K562 (cell line): ENCODE measurements around the gene SLIRP. TPM values are rescaled to one million over a fixed set of nuclear protein-coding genes. Genes with fewer than 3 reads are reported as not detected.
A peak's percentile ranks its signal among the peaks of the same experiment; 100 is the strongest.

Experiments
- ATF7 ChIP-seq: fragments of 450-650 bp; IDR thresholded peaks from 2 replicates; pipeline ENCODE4 v1.7.1; 2014; ENCODE audit warnings: mild to moderate bottlenecking, moderate library complexity
- CTCF ChIP-seq, 3 experiments: IDR thresholded peaks in 2 of 3; conservative IDR thresholded peaks in 1 of 3; 2 replicates each; pipeline ENCODE4 v1.5.1; 2011 to 2012; ENCODE audit warnings: low read length in 3 of 3, mild to moderate bottlenecking in 3 of 3, control low read depth in 2 of 3, improper control_type of control experiment in 1 of 3, inconsistent platforms in 1 of 3, low read depth in 1 of 3, mixed read lengths in 1 of 3, moderate library complexity in 1 of 3; ENCODE audit not compliant: insufficient read depth in 2 of 3
- ERF ChIP-seq: fragments of 450-650 bp; formaldehyde crosslinking; IDR thresholded peaks from 2 replicates; pipeline ENCODE4 v1.4.0; 2020; ENCODE audit warnings: mild to moderate bottlenecking, mixed read lengths
- ESRRB ChIP-seq: fragments of 250-450 bp; sonication (Bioruptor Pico); IDR thresholded peaks from 2 replicates; pipeline ENCODE4 v1.5.0; 2020; ENCODE audit warnings: mild to moderate bottlenecking, moderate library complexity, borderline replicate concordance
- HDAC3 ChIP-seq: fragments of 450-650 bp; IDR thresholded peaks from 2 replicates; pipeline ENCODE4 v1.6.1; 2018; ENCODE audit warnings: borderline replicate concordance, mild to moderate bottlenecking, moderate library complexity; ENCODE audit not compliant: partially characterized antibody
- HNRNPK ChIP-seq: fragments of 200-400 bp; formaldehyde crosslinking; IDR thresholded peaks from one replicate; pipeline ENCODE4 v1.6.1; 2018; ENCODE audit warnings: mild to moderate bottlenecking, low read depth, low read length; ENCODE audit not compliant: poor library complexity, severe bottlenecking
- HNRNPUL1 ChIP-seq: fragments of 200-400 bp; formaldehyde crosslinking; IDR thresholded peaks from 2 replicates; pipeline ENCODE4 v1.6.1; 2017; ENCODE audit warnings: low read length
- MIER1 ChIP-seq: fragments of 450-650 bp; IDR thresholded peaks from 2 replicates; pipeline ENCODE4 v1.6.1; 2016; ENCODE audit warnings: antibody characterized with exemption, mild to moderate bottlenecking, low read depth
- MYBL2 ChIP-seq, 2 experiments: fragments of 450-650 bp in 1 of 2; sonication (generic) in 1 of 2; formaldehyde crosslinking in 1 of 2; IDR thresholded peaks; 2 replicates each; pipeline versions ENCODE4 v1.6.1 to v1.8.1; 2017 to 2022; ENCODE audit warnings: borderline replicate concordance in 1 of 2, inconsistent platforms in 1 of 2, low read depth in 1 of 2, mild to moderate bottlenecking in 1 of 2, missing genetic modification reagents in 1 of 2, moderate library complexity in 1 of 2
- NUFIP1 ChIP-seq: fragments of 450-650 bp; IDR thresholded peaks from 2 replicates; pipeline ENCODE4 v1.6.1; 2018; ENCODE audit not compliant: partially characterized antibody
- RBM17 ChIP-seq: fragments of 200-400 bp; formaldehyde crosslinking; IDR thresholded peaks from 2 replicates; pipeline ENCODE4 v1.6.1; 2017; ENCODE audit warnings: low read depth, mild to moderate bottlenecking, low read length, borderline replicate concordance
- RBM34 ChIP-seq: fragments of 200-400 bp; formaldehyde crosslinking; IDR thresholded peaks from 2 replicates; pipeline ENCODE4 v1.6.1; 2018; ENCODE audit warnings: low read length, borderline replicate concordance; ENCODE audit not compliant: insufficient read depth
- SMARCC2 ChIP-seq: fragments of 450-650 bp; IDR thresholded peaks from 2 replicates; pipeline ENCODE4 v1.6.1; 2017; ENCODE audit warnings: antibody characterized with exemption, moderate library complexity, mild to moderate bottlenecking, low read depth
- ZNF146 ChIP-seq: IDR thresholded peaks from one replicate; pipeline ENCODE4 v1.6.1; 2018; ENCODE audit warnings: missing compliant biosample characterization; ENCODE audit not compliant: unreplicated experiment
- ZNF212 ChIP-seq: fragments of 450-650 bp; formaldehyde crosslinking; IDR thresholded peaks from 2 replicates; pipeline ENCODE4 v1.4.0; 2020; ENCODE audit warnings: mild to moderate bottlenecking
- ZNF551 ChIP-seq: fragments of 250-450 bp; sonication (Bioruptor Pico); IDR thresholded peaks from 2 replicates; pipeline ENCODE4 v1.5.0; 2021; ENCODE audit warnings: mild to moderate bottlenecking, moderate library complexity
- polyA plus RNA-seq, 8 experiments: library from polyadenylated mRNA; depleted of rRNA in 4 of 8; stranded (reverse) in 5 of 8; unstranded in 3 of 8; fragments of >200 nt; fragmentation: Nextera tagmentation in 2 of 8; fragmentation: Illumina TruSeq in 1 of 8; extraction: Ambion mirVana in 2 of 8; extraction: Trizol in 1 of 8; gene quantifications; 2 replicates each; pipeline versions ENCODE4 v1.2.1 to v1.2.3, GENCODE V29; 2011 to 2014; ENCODE audit warnings: inconsistent platforms in 1 of 8, missing spikeins in 1 of 8
- total RNA-seq, 7 experiments: library from RNA; depleted of rRNA in 6 of 7; stranded (reverse); fragments of >200 nt in 6 of 7; fragmentation: Illumina TruSeq in 2 of 7; extraction: Trizol in 2 of 7; gene quantifications; 2 replicates each; pipeline versions ENCODE4 v1.2.1 to v1.2.3, GENCODE V29; 2011 to 2021; ENCODE audit warnings: low replicate concordance in 1 of 7
- TF ChIP-seq, protein P1 (sequence below): IDR thresholded peaks from 2 replicates; pipeline ENCODE4 v1.6.1; 2014; ENCODE audit warnings: antibody characterized with exemption
- TF ChIP-seq, protein P2 (sequence below): fragments of 250-450 bp; sonication (Bioruptor Pico); IDR thresholded peaks from 2 replicates; pipeline ENCODE4 v1.5.1; 2021; ENCODE audit warnings: mild to moderate bottlenecking
- TF ChIP-seq, protein P3 (sequence below): sonication (generic); formaldehyde crosslinking; IDR thresholded peaks from 2 replicates; pipeline ENCODE4 v1.8.1; 2022; ENCODE audit warnings: missing genetic modification reagents
- TF ChIP-seq, protein P4 (sequence below): IDR thresholded peaks from 3 replicates; pipeline ENCODE4 v1.6.1; 2011; ENCODE audit warnings: borderline replicate concordance, mild to moderate bottlenecking; ENCODE audit not compliant: insufficient read length, insufficient read depth

SLIRP gene
- total and polyA plus RNA-seq, 9 of the 15 experiments (the other 6 are each of a cell fraction or from before 2014, with no cell fraction given): 251 to 1,905 (median 491) TPM

GRCh38 chr14:77761205-77761931 lies 53.5 kb downstream of the SLIRP start (continued):
- no peak for TF ChIP-seq MYBL2 (IDR thresholded peaks at IDR 0.05; ENCODE audit: low read depth)
- TF ChIP-seq MYBL2 (CRISPR knock-in tag; IDR thresholded peaks at IDR 0.05; ENCODE audit: borderline replicate concordance): no peak
- no peak for TF ChIP-seq RBM34
- TF ChIP-seq, protein P1, sequence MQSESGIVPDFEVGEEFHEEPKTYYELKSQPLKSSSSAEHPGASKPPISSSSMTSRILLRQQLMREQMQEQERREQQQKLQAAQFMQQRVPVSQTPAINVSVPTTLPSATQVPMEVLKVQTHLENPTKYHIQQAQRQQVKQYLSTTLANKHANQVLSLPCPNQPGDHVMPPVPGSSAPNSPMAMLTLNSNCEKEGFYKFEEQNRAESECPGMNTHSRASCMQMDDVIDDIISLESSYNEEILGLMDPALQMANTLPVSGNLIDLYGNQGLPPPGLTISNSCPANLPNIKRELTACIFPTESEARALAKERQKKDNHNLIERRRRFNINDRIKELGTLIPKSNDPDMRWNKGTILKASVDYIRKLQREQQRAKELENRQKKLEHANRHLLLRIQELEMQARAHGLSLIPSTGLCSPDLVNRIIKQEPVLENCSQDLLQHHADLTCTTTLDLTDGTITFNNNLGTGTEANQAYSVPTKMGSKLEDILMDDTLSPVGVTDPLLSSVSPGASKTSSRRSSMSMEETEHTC: no peak
- no peak for TF ChIP-seq HNRNPK
- no peak for TF ChIP-seq HDAC3
- no peak for TF ChIP-seq MIER1
- TF ChIP-seq, protein P2, sequence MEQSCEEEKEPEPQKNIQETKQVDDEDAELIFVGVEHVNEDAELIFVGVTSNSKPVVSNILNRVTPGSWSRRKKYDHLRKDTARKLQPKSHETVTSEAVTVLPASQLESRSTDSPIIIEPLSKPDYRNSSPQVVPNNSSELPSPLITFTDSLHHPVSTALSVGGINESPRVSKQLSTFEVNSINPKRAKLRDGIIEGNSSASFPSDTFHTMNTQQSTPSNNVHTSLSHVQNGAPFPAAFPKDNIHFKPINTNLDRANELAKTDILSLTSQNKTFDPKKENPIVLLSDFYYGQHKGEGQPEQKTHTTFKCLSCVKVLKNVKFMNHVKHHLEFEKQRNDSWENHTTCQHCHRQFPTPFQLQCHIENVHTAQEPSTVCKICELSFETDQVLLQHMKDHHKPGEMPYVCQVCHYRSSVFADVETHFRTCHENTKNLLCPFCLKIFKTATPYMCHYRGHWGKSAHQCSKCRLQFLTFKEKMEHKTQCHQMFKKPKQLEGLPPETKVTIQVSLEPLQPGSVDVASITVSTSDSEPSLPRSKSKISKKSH (CRISPR knock-in tag): no peak
- TF ChIP-seq CTCF (IDR thresholded peaks at IDR 0.05 in 2 of 3, conservative IDR thresholded peaks at IDR 0.05 in 1 of 3; ENCODE audit: insufficient read depth in 2 of 3, low read depth in 1 of 3, low read length in 3 of 3): peak; percentile 40 to 60 (median 44); a peak in 5 of 6 replicates
- TF ChIP-seq ESRRB (CRISPR knock-in tag): no peak
- TF ChIP-seq RBM17: no peak
- no peak for TF ChIP-seq ZNF146
- TF ChIP-seq HNRNPUL1: no peak
- TF ChIP-seq, protein P3, sequence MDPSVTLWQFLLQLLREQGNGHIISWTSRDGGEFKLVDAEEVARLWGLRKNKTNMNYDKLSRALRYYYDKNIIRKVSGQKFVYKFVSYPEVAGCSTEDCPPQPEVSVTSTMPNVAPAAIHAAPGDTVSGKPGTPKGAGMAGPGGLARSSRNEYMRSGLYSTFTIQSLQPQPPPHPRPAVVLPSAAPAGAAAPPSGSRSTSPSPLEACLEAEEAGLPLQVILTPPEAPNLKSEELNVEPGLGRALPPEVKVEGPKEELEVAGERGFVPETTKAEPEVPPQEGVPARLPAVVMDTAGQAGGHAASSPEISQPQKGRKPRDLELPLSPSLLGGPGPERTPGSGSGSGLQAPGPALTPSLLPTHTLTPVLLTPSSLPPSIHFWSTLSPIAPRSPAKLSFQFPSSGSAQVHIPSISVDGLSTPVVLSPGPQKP (CRISPR knock-in tag): no peak
- TF ChIP-seq, protein P4, sequence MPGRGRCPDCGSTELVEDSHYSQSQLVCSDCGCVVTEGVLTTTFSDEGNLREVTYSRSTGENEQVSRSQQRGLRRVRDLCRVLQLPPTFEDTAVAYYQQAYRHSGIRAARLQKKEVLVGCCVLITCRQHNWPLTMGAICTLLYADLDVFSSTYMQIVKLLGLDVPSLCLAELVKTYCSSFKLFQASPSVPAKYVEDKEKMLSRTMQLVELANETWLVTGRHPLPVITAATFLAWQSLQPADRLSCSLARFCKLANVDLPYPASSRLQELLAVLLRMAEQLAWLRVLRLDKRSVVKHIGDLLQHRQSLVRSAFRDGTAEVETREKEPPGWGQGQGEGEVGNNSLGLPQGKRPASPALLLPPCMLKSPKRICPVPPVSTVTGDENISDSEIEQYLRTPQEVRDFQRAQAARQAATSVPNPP: no peak
- TF ChIP-seq NUFIP1: no peak
- no peak for TF ChIP-seq ZNF212 (CRISPR knock-in tag)
- TF ChIP-seq SMARCC2: 0 out of 2 replicates have a peak, but pooled peaks have one; percentile 22
- no peak for TF ChIP-seq ZNF551 (CRISPR knock-in tag)
- TF ChIP-seq ATF7: 0 out of 2 replicates have a peak, but pooled peaks have one; percentile 26
- TF ChIP-seq ERF: no peak
